Peyer's patch (tissue), 4 donors: ENCODE results near the gene HDAC11.

Experiments used
- POLR2A ChIP-seq, 2 donors: fragments of 450-650 bp; IDR thresholded peaks; one replicate each; pipeline ENCODE4 v1.5.1; 2017; ENCODE audit warnings: antibody characterized with exemption in 2 of 2, mild to moderate bottlenecking in 2 of 2, moderate library complexity in 2 of 2
- TF ChIP-seq, protein P1 (sequence below), 6 experiments: fragments of 450-650 bp in 4 of 6; fragments of 200-600 bp in 2 of 6; sonication (generic) in 1 of 6; IDR thresholded peaks; one replicate each; pipeline ENCODE4 v1.5.1; 2017 to 2019; ENCODE audit warnings: antibody characterized with exemption in 6 of 6, mild to moderate bottlenecking in 3 of 6, moderate library complexity in 1 of 6

DNA sequence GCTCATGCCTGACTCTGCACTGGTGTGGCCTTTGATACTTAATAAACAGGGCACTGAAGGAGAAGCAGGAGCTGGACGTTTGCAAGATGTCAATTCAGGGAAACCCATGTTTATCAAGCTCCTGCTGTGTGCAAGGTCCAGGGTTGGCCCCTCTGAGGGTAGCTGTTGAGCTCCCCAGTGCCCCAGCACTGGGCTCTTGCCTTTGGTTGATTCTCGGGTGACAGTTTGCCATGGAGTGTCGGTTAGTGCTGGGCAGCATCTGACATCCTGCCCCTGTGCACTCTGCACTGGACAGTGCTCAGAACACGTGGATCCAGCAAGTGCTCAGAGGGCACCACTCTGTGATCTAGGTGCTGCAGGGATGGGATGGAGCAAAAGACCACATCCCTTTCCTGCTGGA, 7.3 kb downstream of the HDAC11 start:
- TF ChIP-seq POLR2A (IDR thresholded peaks at IDR 0.05) = no peak
- TF ChIP-seq, protein P1, sequence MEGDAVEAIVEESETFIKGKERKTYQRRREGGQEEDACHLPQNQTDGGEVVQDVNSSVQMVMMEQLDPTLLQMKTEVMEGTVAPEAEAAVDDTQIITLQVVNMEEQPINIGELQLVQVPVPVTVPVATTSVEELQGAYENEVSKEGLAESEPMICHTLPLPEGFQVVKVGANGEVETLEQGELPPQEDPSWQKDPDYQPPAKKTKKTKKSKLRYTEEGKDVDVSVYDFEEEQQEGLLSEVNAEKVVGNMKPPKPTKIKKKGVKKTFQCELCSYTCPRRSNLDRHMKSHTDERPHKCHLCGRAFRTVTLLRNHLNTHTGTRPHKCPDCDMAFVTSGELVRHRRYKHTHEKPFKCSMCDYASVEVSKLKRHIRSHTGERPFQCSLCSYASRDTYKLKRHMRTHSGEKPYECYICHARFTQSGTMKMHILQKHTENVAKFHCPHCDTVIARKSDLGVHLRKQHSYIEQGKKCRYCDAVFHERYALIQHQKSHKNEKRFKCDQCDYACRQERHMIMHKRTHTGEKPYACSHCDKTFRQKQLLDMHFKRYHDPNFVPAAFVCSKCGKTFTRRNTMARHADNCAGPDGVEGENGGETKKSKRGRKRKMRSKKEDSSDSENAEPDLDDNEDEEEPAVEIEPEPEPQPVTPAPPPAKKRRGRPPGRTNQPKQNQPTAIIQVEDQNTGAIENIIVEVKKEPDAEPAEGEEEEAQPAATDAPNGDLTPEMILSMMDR (IDR thresholded peaks at IDR 0.05) = no peak
